Activated B cell treated with CpG ODN at 0.5 μM for 24 hours (primary cell): ENCODE measurements around the gene CPEB3. TPM values are rescaled to one million over a fixed set of nuclear protein-coding genes. Genes with fewer than 3 reads are reported as not detected.
A peak's percentile ranks its signal among the peaks of the same experiment; 100 is the strongest.

Source experiments
- ATAC-seq: fragments of 200-7000 bp; cut with Tn5 transposase; one replicate; pipeline ENCODE4 v1.10.0; 2021; ENCODE audit warnings: low read depth, mild to moderate bottlenecking, moderate library complexity
- CTCF ChIA-PET: fragments of 350-600 bp; sonication (Branson Sonifier 250); formaldehyde crosslinking; loops from one replicate; lab custom pipeline; 2021; ENCODE audit warnings: antibody characterized with exemption; lab: Charles Lee
- POLR2A ChIA-PET: fragments of 350-600 bp; sonication (Branson Sonifier 250); formaldehyde crosslinking; loops from one replicate; lab custom pipeline; 2021; ENCODE audit warnings: antibody characterized with exemption; lab: Charles Lee
- DNase-seq: peaks from one replicate; pipeline ENCODE4 v3.0.0; 2022
- H3K27ac Mint-ChIP-seq: one replicate; pipeline ENCODE4 v1.8.0; 2020; ENCODE audit warnings: mixed read lengths
- H3K27me3 Mint-ChIP-seq: one replicate; pipeline ENCODE4 v1.8.0; 2021; ENCODE audit warnings: mixed read lengths
- H3K36me3 Mint-ChIP-seq: one replicate; pipeline ENCODE4 v1.8.0; 2021; ENCODE audit warnings: low read depth, mixed read lengths
- H3K4me1 Mint-ChIP-seq: one replicate; pipeline ENCODE4 v1.8.0; 2021; ENCODE audit warnings: mixed read lengths
- H3K4me3 Mint-ChIP-seq: one replicate; pipeline ENCODE4 v1.8.0; 2020; ENCODE audit warnings: mild to moderate bottlenecking, mixed read lengths
- H3K9me3 Mint-ChIP-seq: one replicate; pipeline ENCODE4 v1.8.0; 2020; ENCODE audit warnings: mixed read lengths
- intact Hi-C: fragments of 100-400 bp; cut with micrococcal nuclease; formaldehyde crosslinking; loops from one replicate; pipeline ENCODE4 v1.15.1; 2024
- total RNA-seq: library from RNA; stranded (reverse); gene quantifications from 2 replicates; pipeline ENCODE4 v1.2.3, GENCODE V29; 2022
- TF ChIP-seq, protein P1 (sequence below): fragments of 200-600 bp; IDR thresholded peaks from one replicate; pipeline ENCODE4 v1.8.0; 2022; ENCODE audit warnings: antibody characterized with exemption, mild to moderate bottlenecking

Gene CPEB3
- total RNA-seq, 1 donor from 2014 or later: 2.5 TPM

DNA sequence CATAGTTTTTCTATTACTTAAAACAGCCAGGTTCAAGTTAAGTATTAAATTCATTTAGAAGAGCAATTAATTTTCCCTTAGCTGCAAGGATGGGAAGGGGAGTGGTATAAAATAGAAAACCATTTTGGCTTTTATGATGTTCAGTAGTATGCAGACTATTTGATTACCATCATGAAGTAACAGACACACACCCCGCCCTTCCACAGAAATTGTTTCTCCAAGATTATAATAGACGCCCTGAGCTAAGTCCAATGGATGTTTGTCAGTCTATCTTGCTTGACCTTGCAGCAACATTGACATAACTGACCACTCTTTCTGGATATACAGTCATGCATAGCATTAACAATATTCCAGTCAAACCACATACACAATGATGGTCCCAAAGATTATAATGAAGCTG lies 42.3 kb downstream of the CPEB3 start:
- no peak for DNase-seq
- no peaks in the 10 kb centered on the region for H3K9me3 Mint-ChIP-seq
- H3K27me3 Mint-ChIP-seq: no peaks in the 10 kb centered on the region
- intact Hi-C loops: no loop called here
- H3K36me3 Mint-ChIP-seq: peaks cover 3% of the 10 kb centered on the region
- CTCF ChIA-PET: no interaction called here
- no peak overlapping the region for H3K27ac Mint-ChIP-seq
- no peak overlapping the region for H3K4me3 Mint-ChIP-seq
- ATAC-seq: no peak
- POLR2A ChIA-PET: no interaction called here
- peaks cover 2% of the 10 kb centered on the region for H3K4me1 Mint-ChIP-seq
- TF ChIP-seq, protein P1, sequence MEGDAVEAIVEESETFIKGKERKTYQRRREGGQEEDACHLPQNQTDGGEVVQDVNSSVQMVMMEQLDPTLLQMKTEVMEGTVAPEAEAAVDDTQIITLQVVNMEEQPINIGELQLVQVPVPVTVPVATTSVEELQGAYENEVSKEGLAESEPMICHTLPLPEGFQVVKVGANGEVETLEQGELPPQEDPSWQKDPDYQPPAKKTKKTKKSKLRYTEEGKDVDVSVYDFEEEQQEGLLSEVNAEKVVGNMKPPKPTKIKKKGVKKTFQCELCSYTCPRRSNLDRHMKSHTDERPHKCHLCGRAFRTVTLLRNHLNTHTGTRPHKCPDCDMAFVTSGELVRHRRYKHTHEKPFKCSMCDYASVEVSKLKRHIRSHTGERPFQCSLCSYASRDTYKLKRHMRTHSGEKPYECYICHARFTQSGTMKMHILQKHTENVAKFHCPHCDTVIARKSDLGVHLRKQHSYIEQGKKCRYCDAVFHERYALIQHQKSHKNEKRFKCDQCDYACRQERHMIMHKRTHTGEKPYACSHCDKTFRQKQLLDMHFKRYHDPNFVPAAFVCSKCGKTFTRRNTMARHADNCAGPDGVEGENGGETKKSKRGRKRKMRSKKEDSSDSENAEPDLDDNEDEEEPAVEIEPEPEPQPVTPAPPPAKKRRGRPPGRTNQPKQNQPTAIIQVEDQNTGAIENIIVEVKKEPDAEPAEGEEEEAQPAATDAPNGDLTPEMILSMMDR: no peak

DNA sequence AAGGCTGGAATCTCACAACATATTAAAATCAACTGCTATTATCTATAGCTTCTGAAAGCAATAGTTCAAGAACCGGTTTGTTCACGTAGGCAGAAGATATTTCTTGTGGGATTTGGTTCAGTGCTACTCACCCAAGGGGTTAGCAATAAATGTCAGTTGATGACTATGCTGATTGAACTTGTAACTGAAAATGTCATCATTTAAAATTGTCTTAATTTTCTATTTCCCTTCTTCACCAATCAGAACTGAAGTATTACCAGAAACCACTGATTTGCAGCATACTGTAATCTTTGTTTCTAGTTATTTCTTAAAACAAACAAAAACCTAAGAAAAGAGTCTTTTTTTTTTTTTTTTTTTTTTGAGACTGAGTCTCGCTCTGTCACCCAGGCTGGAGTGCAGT lies 46.1 kb downstream of the CPEB3 start:
- Mint-ChIP-seq H3K9me3 (no peaks in the 10 kb centered on the region), H3K27ac (no peak overlapping the region), H3K36me3 (peaks cover 7% of the 10 kb centered on the region), H3K4me1 (peaks cover 22% of the 10 kb centered on the region), H3K4me3 (no peak overlapping the region), H3K27me3 (no peaks in the 10 kb centered on the region)
- intact Hi-C loops: no loop called here
- TF ChIP-seq, protein P1: no peak
- DNase-seq: no peak
- CTCF ChIA-PET: no interaction called here
- no peak for ATAC-seq
- POLR2A ChIA-PET: no interaction called here

- DNase-seq: peak; percentile 17
- Mint-ChIP-seq H3K9me3 (no peaks in the 10 kb centered on the region), H3K4me1 (peaks cover 36% of the 10 kb centered on the region), H3K27ac (peak overlapping the region; percentile 25), H3K27me3 (no peaks in the 10 kb centered on the region), H3K4me3 (peak overlapping the region; percentile 55), H3K36me3 (peaks cover 9% of the 10 kb centered on the region)
- intact Hi-C loops: loop anchor here (1.0 kb wide), 2 partner anchors 101 to 348 kb away; no protein-coding TSS in a partner anchor
- ChIA-PET CTCF (no interaction called here), POLR2A (no interaction called here)
- TF ChIP-seq, protein P1: no peak
- ATAC-seq: peak; percentile 60
Measured at GRCh38 chr10:92242910-92243671, 47.8 kb downstream of the CPEB3 start.

- Mint-ChIP-seq H3K27ac (no peak overlapping the region), H3K27me3 (no peaks in the 10 kb centered on the region), H3K4me3 (peak overlapping the region; percentile 13), H3K4me1 (peaks cover 39% of the 10 kb centered on the region), H3K9me3 (no peaks in the 10 kb centered on the region), H3K36me3 (peaks cover 9% of the 10 kb centered on the region)
- POLR2A ChIA-PET: no interaction called here
- ATAC-seq: no peak
- CTCF ChIA-PET: no interaction called here
- no peak for DNase-seq
- TF ChIP-seq, protein P1: no peak
- intact Hi-C loops: no loop called here
Measured at GRCh38 chr10:92242380-92242779, 48.5 kb downstream of the CPEB3 start.

DNA sequence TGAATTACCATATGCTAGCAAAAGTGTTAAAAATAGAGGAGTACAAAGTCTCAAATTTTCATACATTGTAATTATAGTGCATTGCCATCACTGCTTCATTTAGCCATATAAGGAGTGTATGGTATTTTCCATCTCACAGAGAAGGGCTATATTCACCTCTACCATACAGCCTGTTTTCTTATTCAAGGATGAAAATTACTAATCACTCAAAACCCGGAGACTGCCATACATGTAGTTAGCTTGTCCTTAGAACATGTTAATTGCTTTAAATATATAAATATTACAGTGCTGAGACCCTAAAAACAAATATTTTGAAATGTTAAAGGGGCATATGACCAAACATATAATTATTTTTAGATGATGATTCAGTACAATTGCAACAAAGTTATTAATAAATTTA lies 49.4 kb downstream of the CPEB3 start:
- peak overlapping the region; percentile 96 for H3K4me3 Mint-ChIP-seq
- DNase-seq: no peak
- H3K36me3 Mint-ChIP-seq: peaks cover 9% of the 10 kb centered on the region
- POLR2A ChIA-PET: interaction anchor here (1.9 kb wide), 1 partner anchor 50 kb away, joined by 6 read pairs; the partner anchor contains the start of genes CPEB3 and MARCHF5
- intact Hi-C loops: no loop called here
- TF ChIP-seq, protein P1: no peak
- no peak for ATAC-seq
- H3K9me3 Mint-ChIP-seq: no peaks in the 10 kb centered on the region
- peak overlapping the region; percentile 85 for H3K27ac Mint-ChIP-seq
- H3K27me3 Mint-ChIP-seq: no peaks in the 10 kb centered on the region
- CTCF ChIA-PET: interaction anchor here (0.6 kb wide), 1 partner anchor 49 kb away, joined by 3 read pairs; no protein-coding TSS in a partner anchor
- peaks cover 39% of the 10 kb centered on the region for H3K4me1 Mint-ChIP-seq
